Measurements from ENCODE around the gene FHOD3. TPM values are rescaled to one million over a fixed set of nuclear protein-coding genes. Genes with fewer than 3 reads are reported as not detected.
A peak's percentile ranks its signal among the peaks of the same experiment; 100 is the strongest.

Gene FHOD3
- total and polyA plus RNA-seq, 2 of the 4 experiments (the other 2 are of a cell fraction): 14.6 to 16.0 TPM

- H3K4me3 ChIP-seq (ENCODE audit: insufficient read depth, low read depth, low read length): no peak overlapping the region
- in situ Hi-C loops (cut with MboI; ENCODE audit: low sequenced_read_pairs): no loop called here
- no peak overlapping the region for H2BK120ac ChIP-seq (ENCODE audit: low read depth, low read length)
- peaks cover 9% of the 10 kb centered on the region for H3K4me1 ChIP-seq (ENCODE audit: control insufficient read depth, insufficient read depth, low read length)
- H3K27me3 ChIP-seq (ENCODE audit: control insufficient read depth, insufficient read depth, low read length): no peaks in the 10 kb centered on the region
- H3K9ac ChIP-seq (ENCODE audit: low read depth, low read length): no peak overlapping the region
- no CpG with 5 or more reads among the region's 2 CpGs for WGBS, 2 experiments (ENCODE audit: extremely low coverage in 2 of 2, insufficient read length in 1 of 2)
- no peak overlapping the region for H2AFZ ChIP-seq (replicated peaks; ENCODE audit: low read length, poor library complexity)
- no peak overlapping the region for H2AK5ac ChIP-seq (ENCODE audit: low read depth, low read length)
- no peak overlapping the region for H4K91ac ChIP-seq (ENCODE audit: insufficient read depth, low read depth, low read length)
- no peaks in the 10 kb centered on the region for H4K20me1 ChIP-seq (ENCODE audit: insufficient read depth, low read length)
- H3K27ac ChIP-seq (ENCODE audit: insufficient read depth, low read length): no peak overlapping the region
- ATAC-seq (ENCODE audit: low read depth) (no peak), DNase-seq (peak; percentile 54)
- no peak overlapping the region for H3K4me2 ChIP-seq (ENCODE audit: low read depth, low read length)
- peaks cover 4% of the 10 kb centered on the region for H3K36me3 ChIP-seq (ENCODE audit: control insufficient read depth, insufficient read depth, low read length)
- H4K8ac ChIP-seq (ENCODE audit: low read depth in 2 of 2, low read length in 2 of 2): no peak overlapping the region
- H2BK20ac ChIP-seq (ENCODE audit: low read depth, low read length): no peak overlapping the region
- H3K9me1 ChIP-seq (ENCODE audit: insufficient read depth, low read length): peaks cover 19% of the 10 kb centered on the region
- H3K18ac ChIP-seq (ENCODE audit: low read depth, low read length): no peak overlapping the region
- no peaks in the 10 kb centered on the region for H3K9me3 ChIP-seq (ENCODE audit: control insufficient read depth, insufficient read depth, low read length)
- H2AK9ac ChIP-seq (replicated peaks; ENCODE audit: low read depth, low read length, poor library complexity): no peak overlapping the region
- CTCF ChIA-PET: no interaction called here
- intact Hi-C loops (cut with micrococcal nuclease): no loop called here
- TF ChIP-seq RCOR1 (IDR thresholded peaks at IDR 0.05; ENCODE audit: insufficient replicate concordance, low read length): no peak
- TF ChIP-seq CTCF (conservative IDR thresholded peaks at IDR 0.05; ENCODE audit: low read depth, low read length): no peak
- TF ChIP-seq USF2 (IDR thresholded peaks at IDR 0.05; ENCODE audit: low read depth, low read length): no peak
- TF ChIP-seq ELK1 (IDR thresholded peaks at IDR 0.05; ENCODE audit: borderline replicate concordance, low read depth, low read length): no peak
- no peak for TF ChIP-seq MAFK (IDR thresholded peaks at IDR 0.05; ENCODE audit: low read depth, low read length)
- TF ChIP-seq NFE2L2 (IDR thresholded peaks at IDR 0.05; ENCODE audit: low read depth, low read length): no peak
- no peak overlapping the region for H3K14ac ChIP-seq (replicated peaks; ENCODE audit: low read depth, low read length)
- H3K4ac ChIP-seq (ENCODE audit: low read depth, low read length): no peak overlapping the region
- H2BK15ac ChIP-seq (ENCODE audit: low read depth, low read length): no peak overlapping the region
- no peak overlapping the region for H2BK5ac ChIP-seq (ENCODE audit: low read depth, low read length, poor library complexity, severe bottlenecking)
- H4K5ac ChIP-seq (ENCODE audit: low read depth, low read length): no peak overlapping the region
- H3K23ac ChIP-seq (ENCODE audit: low read depth, low read length): no peak overlapping the region
- POLR2A ChIA-PET (ENCODE audit: unreplicated experiment): no interaction called here
- H3K79me1 ChIP-seq (ENCODE audit: low read depth in 1 of 2, low read length in 2 of 2): peaks cover 0 to 7% of the 10 kb centered on the region in 2 experiments; a peak in 2 of 4 replicates
- dilution Hi-C loops (cut with HindIII; ENCODE audit: low sequenced_read_pairs, unreplicated experiment): no loop called here
- no peak overlapping the region for H3K56ac ChIP-seq (ENCODE audit: extremely low read depth, insufficient read depth, low read length)
- no TSS peak for BruUV-seq (replicated peaks)
Observed at GRCh38 chr18:36762074-36762473, 464.6 kb downstream of the FHOD3 start.

All from IMR-90 (cell line).